HepG2 (cell line): ENCODE measurements around the gene MGAT1. TPM values are rescaled to one million over a fixed set of nuclear protein-coding genes. Genes with fewer than 3 reads are reported as not detected.

Experiments
- ATAC-seq: fragments of 200-7000 bp; cut with Tn5 transposase; 3 replicates; pipeline ENCODE4 v1.9.1; 2020; ENCODE audit warnings: mild to moderate bottlenecking, moderate library complexity
- BruUV-seq: library from RNA; stranded (reverse); fragments of 400-500 nt; replicated peaks from 2 replicates; lab custom pipeline; 2021; lab: Mats Ljungman, UMichigan
- CTCF ChIA-PET: fragments of 300-600 bp; formaldehyde crosslinking; extraction: SDS; loops from one replicate; lab custom pipeline; 2021; ENCODE audit warnings: low total read pairs, inconsistent platforms, low intra/inter-chr PET ratio; lab: Yijun Ruan, JAX
- POLR2A ChIA-PET: fragments of 350-600 bp; sonication (Branson Sonifier 250); formaldehyde crosslinking; loops from one replicate; lab custom pipeline; 2020; ENCODE audit warnings: antibody characterized with exemption, inconsistent platforms; lab: Yijun Ruan, JAX
- DNase-seq: peaks from one replicate; pipeline ENCODE4 v3.0.0-alpha.2; 2015; ENCODE audit warnings: low spot score
- FAIRE-seq: peaks from 3 replicates; lab custom pipeline; 2011; peaks lifted over from hg19 to GRCh38; lab: Jason Lieb, UNC
- H2AFZ ChIP-seq: one replicate; pipeline ENCODE4 v1.6.1; 2011; ENCODE audit warnings: low read length, inconsistent platforms
- H3K27ac ChIP-seq: fragments of 300-600 bp; 3 replicates; pipeline ENCODE4 v1.8.0; 2011; ENCODE audit warnings: mixed run types, mild to moderate bottlenecking, mixed read lengths, low read length, inconsistent platforms; ENCODE audit not compliant: insufficient read depth; ENCODE audit errors: extremely low read length
- H3K27me3 ChIP-seq, 2 experiments: fragments of 200-600 bp in 1 of 2; 2 replicates in 1 of 2; 3 replicates in 1 of 2; pipeline versions ENCODE4 v1.6.0 to v1.8.0; 2011; ENCODE audit warnings: low read length in 2 of 2, mild to moderate bottlenecking in 2 of 2, moderate library complexity in 2 of 2, inconsistent platforms in 1 of 2; ENCODE audit not compliant: insufficient read depth in 2 of 2, control insufficient read depth in 1 of 2
- H3K36me3 ChIP-seq, 2 experiments: fragments of 200-600 bp in 1 of 2; replicated peaks in 1 of 2; 2 replicates in 1 of 2; 3 replicates in 1 of 2; pipeline versions ENCODE4 v1.5.1 to v1.8.0; 2011; ENCODE audit warnings: low read length in 2 of 2, inconsistent platforms in 1 of 2; ENCODE audit not compliant: insufficient read depth in 2 of 2, control insufficient read depth in 1 of 2
- H3K4me1 ChIP-seq: 2 replicates; pipeline ENCODE4 v1.5.1; 2012; ENCODE audit warnings: low read length, inconsistent platforms; ENCODE audit not compliant: insufficient read depth
- H3K4me2 ChIP-seq: 2 replicates; pipeline ENCODE4 v1.6.0; 2011; ENCODE audit warnings: low read depth, low read length, inconsistent platforms
- H3K4me3 ChIP-seq, 3 experiments: fragments of 200-600 bp in 1 of 3; sonication (generic), shearing (Covaris generic) in 1 of 3; replicated peaks in 1 of 3; 2 replicates each; pipeline ENCODE4 v1.5.1; 2011 to 2016; ENCODE audit warnings: low read length in 3 of 3, inconsistent platforms in 2 of 3, low read depth in 2 of 3, mild to moderate bottlenecking in 2 of 3, control low read depth in 1 of 3, mixed read lengths in 1 of 3; ENCODE audit not compliant: insufficient read depth in 1 of 3
- H3K79me2 ChIP-seq: one replicate; pipeline ENCODE4 v1.6.1; 2011; ENCODE audit warnings: low read length, inconsistent platforms; ENCODE audit not compliant: insufficient read depth
- H3K9ac ChIP-seq: 2 replicates; pipeline ENCODE4 v1.6.0; 2011; ENCODE audit warnings: mild to moderate bottlenecking, low read depth, low read length, inconsistent platforms; ENCODE audit not compliant: insufficient read depth
- H3K9me3 ChIP-seq: 2 replicates; pipeline ENCODE4 v1.5.1; 2012; ENCODE audit warnings: mild to moderate bottlenecking, low read length
- H4K20me1 ChIP-seq: 2 replicates; pipeline ENCODE4 v1.6.0; 2011; ENCODE audit warnings: inconsistent platforms, mild to moderate bottlenecking, low read length, moderate library complexity; ENCODE audit not compliant: insufficient read depth
- ARHGAP35 ChIP-seq: sonication (generic); formaldehyde crosslinking; IDR thresholded peaks from 2 replicates; pipeline ENCODE4 v1.9.0; 2022; ENCODE audit warnings: mild to moderate bottlenecking, inconsistent platforms, moderate library complexity, missing genetic modification reagents, borderline replicate concordance
- ARID3A ChIP-seq: IDR thresholded peaks from 2 replicates; pipeline ENCODE4 v1.6.1; 2012; ENCODE audit warnings: low read depth, low read length, improper control_type of control experiment
- CHD4 ChIP-seq: fragments of 200-600 bp; sonication (generic); IDR thresholded peaks from 2 replicates; pipeline ENCODE4 v1.7.0; 2017; ENCODE audit warnings: mild to moderate bottlenecking, low read length, borderline replicate concordance
- HOXA7 ChIP-seq: sonication (generic); formaldehyde crosslinking; IDR thresholded peaks from 2 replicates; pipeline ENCODE4 v1.8.1; 2022; ENCODE audit warnings: mild to moderate bottlenecking, missing genetic modification reagents, moderate library complexity
- MTERF4 ChIP-seq: sonication (generic); formaldehyde crosslinking; IDR thresholded peaks from 2 replicates; pipeline ENCODE4 v1.8.0; 2023; ENCODE audit warnings: mild to moderate bottlenecking, missing genetic modification reagents
- PHB2 ChIP-seq: fragments of 450-650 bp; IDR thresholded peaks from 2 replicates; pipeline ENCODE4 v1.6.1; 2018; ENCODE audit not compliant: partially characterized antibody
- SAP130 ChIP-seq: IDR thresholded peaks from 2 replicates; pipeline ENCODE4 v1.6.1; 2016; ENCODE audit warnings: low read depth
- SNRNP70 ChIP-seq: fragments of 200-400 bp; formaldehyde crosslinking; IDR thresholded peaks from 2 replicates; pipeline ENCODE4 v1.6.1; 2017; ENCODE audit warnings: mild to moderate bottlenecking, low read depth, low read length, moderate library complexity
- ZBTB20 ChIP-seq: sonication (generic); formaldehyde crosslinking; IDR thresholded peaks from 2 replicates; pipeline ENCODE4 v1.8.1; 2023; ENCODE audit warnings: missing genetic modification reagents, low read depth, mild to moderate bottlenecking, borderline replicate concordance
- ZBTB26 ChIP-seq: IDR thresholded peaks from 2 replicates; pipeline ENCODE4 v1.6.1; 2016; ENCODE audit warnings: missing compliant biosample characterization, missing genetic modification reagents, borderline replicate concordance
- ZFP36L1 ChIP-seq: sonication (generic); formaldehyde crosslinking; IDR thresholded peaks from 2 replicates; pipeline ENCODE4 v1.8.0; 2022; ENCODE audit warnings: mild to moderate bottlenecking, missing genetic modification reagents, moderate library complexity
- ZHX1 ChIP-seq: sonication (generic); formaldehyde crosslinking; IDR thresholded peaks from 2 replicates; pipeline ENCODE4 v1.8.1; 2022; ENCODE audit warnings: low read depth, mild to moderate bottlenecking, missing genetic modification reagents
- ZNF160 ChIP-seq: sonication (generic); formaldehyde crosslinking; IDR thresholded peaks from 2 replicates; pipeline ENCODE4 v1.8.0; 2022; ENCODE audit warnings: mild to moderate bottlenecking, inconsistent platforms, missing genetic modification reagents
- ZNF17 ChIP-seq: sonication (generic); formaldehyde crosslinking; IDR thresholded peaks from 2 replicates; pipeline ENCODE4 v1.5.0; 2020; ENCODE audit warnings: mild to moderate bottlenecking, missing genetic modification reagents
- ZNF496 ChIP-seq: sonication (generic); formaldehyde crosslinking; IDR thresholded peaks from 2 replicates; pipeline ENCODE4 v1.8.1; 2023; ENCODE audit warnings: mild to moderate bottlenecking, moderate library complexity, missing genetic modification reagents; ENCODE audit not compliant: insufficient replicate concordance
- ZNF674 ChIP-seq: sonication (generic); formaldehyde crosslinking; IDR thresholded peaks from 2 replicates; pipeline ENCODE4 v1.5.0; 2020; ENCODE audit warnings: low read depth, mild to moderate bottlenecking, missing genetic modification reagents
- ZNF737 ChIP-seq: sonication (generic); formaldehyde crosslinking; IDR thresholded peaks from 2 replicates; pipeline ENCODE4 v1.5.0; 2020; ENCODE audit warnings: missing genetic modification reagents, mild to moderate bottlenecking, borderline replicate concordance
- WGBS: methylation state at CpG from one replicate; pipeline ENCODE4 v1.1.6; 2017; ENCODE audit warnings: low lambda C conversion rate; 5-methylcytosine and 5-hydroxymethylcytosine counted together
- in situ Hi-C: cut with HindIII; loops from 2 replicates; pipeline ENCODE4 v1.10.0; 2017; ENCODE audit warnings: low pct_unique_long_range_greater_than_20kb; ENCODE audit not compliant: extremely low pct_ligation_motif_present
- intact Hi-C: fragments of 100-400 bp; cut with micrococcal nuclease; formaldehyde crosslinking; loops from one replicate; pipeline ENCODE4 v1.10.0; 2022; ENCODE audit not compliant: unreplicated experiment
- polyA plus RNA-seq, 8 experiments: library from polyadenylated mRNA; depleted of rRNA in 3 of 8; stranded (reverse) in 7 of 8; unstranded in 1 of 8; fragments of >200 nt; fragmentation: Illumina TruSeq in 4 of 8; extraction: Trizol in 4 of 8; gene quantifications; 2 replicates each; pipeline versions ENCODE4 v1.2.1 to v1.2.3, GENCODE V29; 2011 to 2016; ENCODE audit warnings: low read depth in 4 of 8, missing spikeins in 1 of 8, mixed read lengths in 1 of 8; ENCODE audit not compliant: insufficient read depth in 1 of 8
- total RNA-seq, 5 experiments: library from RNA; depleted of rRNA; stranded (reverse); fragments of >200 nt; fragmentation: Illumina TruSeq; extraction: Trizol; gene quantifications; 2 replicates each; pipeline ENCODE4 v1.2.3, GENCODE V29; 2016; ENCODE audit warnings: low read depth in 1 of 5

The MGAT1 gene
- total and polyA plus RNA-seq, 2 of the 13 experiments (the other 11 are each of a cell fraction or from before 2014, with no cell fraction given) = 50.1 to 55.3 TPM

GRCh38 chr5:180783340-180784052, 19.1 kb downstream of the MGAT1 start:
- Histone ChIP-seq H3K4me3 (no peak overlapping the region), H3K27ac (no peak overlapping the region), H3K9me3 (no peaks in the 10 kb centered on the region), H4K20me1 (no peaks in the 10 kb centered on the region), H3K79me2 (no peaks in the 10 kb centered on the region), H3K9ac (no peak overlapping the region), H2AFZ (no peak overlapping the region), H3K27me3 (peaks cover 0 to 10% of the 10 kb centered on the region in 2 experiments; a peak in 1 of 5 replicates), H3K4me2 (no peak overlapping the region), H3K4me1 (peaks cover 12% of the 10 kb centered on the region), H3K36me3 (no peaks in the 10 kb centered on the region)
- in situ Hi-C loops = loop anchor here (10.0 kb wide), 1 partner anchor 371 kb away; no protein-coding TSS in a partner anchor
- FAIRE-seq (no peak), DNase-seq (no peak), ATAC-seq (peak; percentile 9; the same call in 1 of the 3 replicates)
- POLR2A ChIA-PET = no interaction called here
- no TSS peak for BruUV-seq
- intact Hi-C loops = loop anchor here (2.0 to 5.0 kb wide), 3 partner anchors 15 to 375 kb away; partner anchors contain the start of gene ZFP62
- 56% methylated on average over 7 of the region's 12 CpGs for WGBS
- CTCF ChIA-PET = no interaction called here
- TF ChIP-seq ZNF496 (CRISPR knock-in tag) (no peak), SNRNP70 (no peak), ARHGAP35 (CRISPR knock-in tag) (no peak), ZNF737 (CRISPR knock-in tag) (no peak), HOXA7 (no peak), ZHX1 (no peak), CHD4 (no peak), ZNF17 (CRISPR knock-in tag) (no peak), SAP130 (CRISPR knock-in tag) (no peak), ZNF160 (no peak), MTERF4 (CRISPR knock-in tag) (no peak), ZFP36L1 (CRISPR knock-in tag) (no peak), ARID3A (no peak), ZBTB20 (CRISPR knock-in tag) (no peak), PHB2 (no peak), ZNF674 (CRISPR knock-in tag) (no peak), ZBTB26 (CRISPR knock-in tag) (no peak)
